CD4-positive, alpha-beta T cell treated with Interleukin-21 for 1 hour (primary cell): ENCODE data around the gene CLIC6.
A peak's percentile ranks its signal among the peaks of the same experiment; 100 is the strongest.

Experiments
- DNase-seq: peaks from one replicate; pipeline ENCODE4 v3.0.0-alpha.2; 2020

Gene CLIC6

DNA sequence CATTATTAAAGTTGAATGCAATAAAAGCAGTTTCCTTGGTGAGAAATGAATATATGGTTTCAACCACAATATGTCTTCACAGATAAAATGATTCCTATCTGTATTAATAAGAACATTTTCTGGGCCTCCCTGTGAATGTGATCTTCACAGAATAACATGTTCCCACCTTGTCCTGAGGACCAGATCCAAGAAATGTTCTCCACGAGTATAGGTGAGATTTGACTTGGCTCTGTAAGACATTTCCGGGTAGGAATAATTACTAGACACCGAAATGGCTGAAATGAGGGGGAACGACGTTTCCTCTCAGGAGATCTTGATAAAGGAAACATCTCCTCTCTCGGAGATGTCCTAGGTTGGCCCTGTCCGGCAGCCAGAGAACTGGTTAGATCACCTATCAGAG is 61.4 kb downstream of the CLIC6 start:
- DNase-seq = no peak

- DNase-seq = no peak
Measured at GRCh38 chr21:34730756-34731445, 62.1 kb downstream of the CLIC6 start.

DNA sequence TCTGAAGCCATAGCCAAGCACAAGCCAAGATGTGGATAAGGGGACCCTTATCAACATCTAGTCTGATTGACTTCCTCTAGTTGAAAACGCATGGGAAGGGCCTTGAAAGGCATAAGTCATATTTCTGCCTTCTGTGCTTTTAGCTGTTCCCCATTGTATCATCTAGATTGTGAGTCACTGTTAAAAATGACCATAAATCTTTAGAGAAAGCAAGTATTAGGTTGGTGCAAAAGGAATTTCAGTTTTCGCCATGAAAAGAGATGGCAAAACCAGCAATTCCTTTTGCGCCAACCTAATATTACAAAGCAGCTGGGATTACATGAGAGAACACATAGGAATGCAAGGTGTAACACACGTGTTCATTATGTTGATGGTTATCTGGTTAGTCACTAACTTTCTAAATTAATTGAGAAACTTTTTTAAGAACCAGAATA is 63.6 kb downstream of the CLIC6 start:
- no peak for DNase-seq

- DNase-seq = no peak
Measured at GRCh38 chr21:34733852-34734251, 65.1 kb downstream of the CLIC6 start.

GRCh38 chr21:34734696-34735095 is 65.9 kb downstream of the CLIC6 start:
- no peak for DNase-seq

DNA sequence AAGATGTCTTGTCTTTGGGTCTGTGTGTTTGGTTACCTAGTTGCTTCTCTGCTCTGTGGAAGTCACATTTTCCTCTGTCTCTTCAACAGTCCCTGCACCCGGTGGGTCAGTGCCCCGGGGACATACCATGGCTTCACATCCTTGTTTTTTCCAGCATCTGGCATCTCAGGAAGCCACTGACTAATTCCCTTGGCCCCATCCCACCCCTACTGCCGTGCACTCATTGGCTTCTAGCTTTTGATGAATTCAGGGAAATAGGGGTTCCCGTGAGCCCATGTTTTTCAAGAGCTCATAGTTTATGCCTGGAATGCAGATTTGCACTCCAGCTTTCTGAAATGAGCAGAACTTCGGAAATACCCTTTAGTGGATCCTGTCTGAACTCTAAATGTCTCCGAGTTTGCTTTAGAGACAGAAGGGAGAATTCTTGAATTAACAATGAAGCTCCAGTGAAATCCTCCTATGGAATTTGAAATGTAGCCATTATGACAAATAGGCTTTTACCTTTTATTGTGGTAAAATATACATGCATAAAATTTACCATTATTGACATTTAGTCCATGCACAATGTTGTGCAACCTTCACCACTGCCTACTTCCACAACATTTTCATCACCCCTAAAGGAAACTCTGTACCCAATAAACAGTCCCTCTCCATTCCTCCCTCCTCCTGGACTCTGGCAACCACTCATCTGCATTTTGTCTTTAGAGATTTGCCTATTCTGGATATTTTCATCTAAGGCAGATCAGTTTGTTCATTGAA is 67.5 kb downstream of the CLIC6 start:
- no peak for DNase-seq

- DNase-seq = no peak
Measured at GRCh38 chr21:34737115-34737514, 68.3 kb downstream of the CLIC6 start.

GRCh38 chr21:34740198-34740597 is 71.4 kb downstream of the CLIC6 start:
- no peak for DNase-seq

GRCh38 chr21:34743285-34743684 is 74.5 kb downstream of the CLIC6 start:
- no peak for DNase-seq

DNA sequence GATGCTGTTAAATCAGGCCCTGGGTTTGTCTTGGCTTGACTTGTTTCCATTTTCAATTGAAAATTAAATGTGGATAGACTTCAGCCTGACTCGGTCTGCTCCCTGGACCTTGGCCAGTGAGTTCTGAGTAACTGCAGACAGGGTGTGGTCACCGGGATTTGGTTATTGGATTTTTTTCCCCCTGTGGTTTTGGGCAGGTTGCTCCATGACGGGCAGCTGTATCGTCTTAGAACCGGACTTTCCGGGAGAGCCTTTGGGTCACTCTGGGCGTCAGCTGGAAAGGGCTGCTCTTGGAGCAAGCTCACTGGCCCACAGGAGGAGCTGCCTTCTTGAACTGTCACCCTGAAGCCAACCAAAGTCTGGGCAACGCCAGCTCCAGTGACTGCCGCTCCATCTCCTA is 75.0 kb downstream of the CLIC6 start:
- DNase-seq = no peak

DNA sequence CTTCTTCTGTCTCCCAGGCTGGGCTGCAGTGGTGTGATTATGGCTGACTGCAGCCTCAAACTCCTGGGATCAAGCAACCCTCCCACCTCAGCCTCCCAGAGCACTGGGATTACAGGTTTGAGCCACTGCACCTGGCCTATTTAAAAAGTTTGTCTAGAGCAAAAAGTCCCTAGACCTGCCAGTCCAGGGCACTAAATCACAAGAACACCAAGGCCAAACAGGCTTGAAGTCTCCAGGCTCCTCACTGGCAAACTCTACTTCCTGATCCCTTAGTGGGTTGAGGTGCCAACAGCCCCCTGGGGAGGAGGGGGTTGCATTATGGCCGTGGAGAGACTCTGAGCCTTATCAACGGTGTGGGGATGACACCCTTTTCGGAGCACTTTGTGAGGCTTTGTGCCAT is 76.0 kb downstream of the CLIC6 start:
- DNase-seq = no peak

DNA sequence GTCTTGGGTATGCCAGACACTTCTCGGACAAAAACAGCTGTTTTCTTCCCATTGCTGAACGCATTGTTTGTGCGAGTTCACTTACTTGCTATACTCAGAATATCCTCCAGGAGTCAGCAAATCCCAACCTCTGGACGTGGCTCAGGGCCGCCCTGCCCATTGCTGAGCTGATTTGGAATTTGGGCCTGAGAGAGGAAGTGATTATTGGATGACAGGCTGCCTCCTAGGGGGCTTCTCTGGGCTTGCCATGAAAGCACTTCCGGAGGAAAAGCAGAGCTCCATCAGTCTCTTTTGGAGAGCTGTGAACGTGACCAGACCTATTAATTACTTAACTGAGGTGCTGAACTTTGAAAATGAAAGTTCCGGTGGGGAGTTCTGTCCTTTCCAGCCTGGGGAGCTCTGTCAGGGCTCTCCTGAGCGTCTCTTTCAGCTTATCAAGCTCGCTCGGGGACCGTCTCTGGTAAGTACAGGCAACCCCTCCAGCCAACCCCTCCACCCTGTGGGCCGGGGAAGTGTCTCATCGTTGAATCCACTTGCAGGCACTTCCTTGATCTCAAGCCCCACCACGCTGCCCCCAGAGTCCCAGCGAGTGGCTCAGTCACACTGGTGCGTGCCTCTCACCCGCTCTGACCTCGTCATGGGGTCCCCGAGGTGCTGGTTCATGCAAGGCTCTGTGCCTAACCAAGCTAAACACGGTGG is 76.9 kb downstream of the CLIC6 start:
- DNase-seq = peak; percentile 66

- DNase-seq = no peak
Measured at GRCh38 chr21:34748862-34749261, 80.1 kb downstream of the CLIC6 start.

DNA sequence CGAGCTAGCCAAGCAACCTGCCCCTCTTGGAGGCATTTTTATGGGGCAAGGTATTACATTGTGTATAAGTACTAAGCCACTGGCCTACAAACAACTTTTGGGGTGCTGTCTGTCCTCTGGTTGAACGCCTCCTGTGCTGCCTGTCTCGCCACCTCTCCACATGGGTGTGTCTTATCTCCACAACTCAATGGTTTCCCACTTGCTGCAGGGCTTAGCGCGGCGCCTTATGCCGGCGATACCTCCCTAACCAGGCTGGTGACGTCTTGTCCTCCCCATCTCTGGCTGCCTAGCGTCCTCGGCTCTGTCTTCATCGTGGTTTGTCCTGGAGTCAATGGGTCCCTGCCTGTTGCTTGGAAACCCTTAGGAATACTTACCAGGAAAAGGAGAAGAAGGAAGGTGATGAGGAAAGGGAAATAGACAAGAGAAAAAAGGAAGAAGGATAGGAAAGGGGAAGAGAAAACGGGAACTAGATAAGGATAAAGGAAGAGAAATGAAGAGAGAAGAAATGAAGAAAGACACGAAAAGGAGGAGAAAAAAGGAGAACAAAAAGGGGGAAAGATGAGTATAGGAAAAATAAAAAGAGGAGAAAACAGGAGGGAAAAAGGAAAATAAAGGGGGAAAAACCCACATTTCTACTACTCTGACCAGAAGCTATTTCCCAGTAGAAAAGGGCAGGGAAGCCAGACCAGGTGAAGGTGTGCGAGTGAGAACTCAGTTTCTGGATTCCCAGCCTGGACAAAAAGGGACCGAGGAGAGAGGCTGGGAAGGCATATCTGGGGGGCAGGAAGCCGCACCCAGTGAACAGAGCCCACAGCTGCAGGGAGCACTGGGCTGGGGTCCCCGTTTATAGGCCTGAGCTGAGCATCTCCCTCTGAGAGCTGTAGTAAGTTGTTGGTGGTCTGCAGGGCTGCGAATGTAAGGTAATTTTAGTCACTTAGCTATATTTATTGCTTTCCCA is 86.2 kb downstream of the CLIC6 start:
- no peak for DNase-seq

DNA sequence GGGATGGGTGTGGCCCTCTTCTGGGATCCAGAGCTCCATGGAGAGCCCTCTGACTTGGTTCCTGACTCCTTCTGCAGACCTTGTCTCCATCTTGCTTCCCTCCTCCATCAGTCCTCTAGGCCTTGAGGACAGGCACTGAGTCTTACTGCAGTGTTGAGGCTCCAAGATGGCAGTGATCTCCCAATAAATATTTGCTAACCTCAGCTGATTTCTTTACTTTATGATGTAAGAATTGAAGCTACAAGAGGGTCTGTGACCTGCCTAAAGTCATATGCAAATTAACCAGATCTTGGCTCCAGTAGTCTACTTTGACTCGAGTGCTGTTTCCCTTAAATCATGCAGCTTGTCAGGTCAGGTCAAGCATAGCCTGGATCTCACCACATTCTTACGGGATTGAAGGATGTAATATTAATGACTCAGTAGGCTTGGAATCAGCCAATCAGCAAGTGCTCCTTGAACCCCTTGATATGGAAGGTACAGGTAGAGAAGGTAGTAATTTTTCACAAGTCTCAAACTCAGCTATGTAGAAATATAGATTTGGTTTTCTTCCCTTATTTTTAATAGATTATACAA is 93.0 kb downstream of the CLIC6 start:
- DNase-seq = no peak

DNA sequence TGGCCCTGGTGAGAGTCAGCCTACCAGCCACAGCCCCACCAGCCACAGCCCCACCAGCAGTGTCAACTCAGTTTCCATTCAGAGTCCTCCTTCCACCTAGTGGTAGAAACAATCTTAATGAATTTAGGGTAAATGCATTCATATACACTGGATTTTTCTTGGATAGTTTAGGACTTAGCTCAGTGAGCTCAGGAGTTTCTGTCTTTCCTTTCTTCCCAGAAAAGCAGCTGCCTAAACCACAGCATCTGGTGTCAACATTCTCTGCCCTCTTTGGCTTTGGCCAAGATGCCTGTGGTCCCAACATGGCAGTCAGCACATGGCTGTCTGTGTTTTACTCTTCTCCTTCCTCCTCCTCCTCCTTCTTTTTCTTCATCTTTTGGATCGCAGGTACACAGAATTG is 94.0 kb downstream of the CLIC6 start:
- no peak for DNase-seq

DNA sequence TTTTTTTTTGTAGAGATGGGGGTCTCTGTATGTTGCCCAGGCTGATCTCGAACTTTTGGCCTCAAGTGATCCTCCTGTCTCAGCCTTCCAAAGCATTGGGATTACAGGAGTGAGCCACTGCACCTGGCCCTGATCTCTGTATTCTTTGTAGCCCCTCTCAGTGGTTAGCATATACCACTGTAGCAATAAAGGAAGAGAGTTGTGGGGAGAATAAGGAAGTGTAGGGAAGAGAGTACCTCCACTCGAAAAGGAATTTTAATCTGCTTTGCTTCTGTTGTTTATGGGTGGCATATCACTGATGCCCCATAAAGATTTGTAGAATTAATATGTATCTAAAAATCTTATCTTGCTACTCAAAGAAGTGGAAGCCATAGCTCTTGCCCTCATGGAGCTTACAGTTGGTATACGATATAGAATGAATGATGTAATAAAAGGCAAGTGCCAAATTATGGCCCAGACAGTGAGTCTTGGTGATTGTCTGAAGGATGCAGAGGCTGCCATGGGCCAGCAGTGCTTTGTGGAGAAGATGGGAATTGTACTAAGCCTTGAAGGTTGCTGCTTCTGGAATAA is 96.0 kb downstream of the CLIC6 start:
- no peak for DNase-seq

DNA sequence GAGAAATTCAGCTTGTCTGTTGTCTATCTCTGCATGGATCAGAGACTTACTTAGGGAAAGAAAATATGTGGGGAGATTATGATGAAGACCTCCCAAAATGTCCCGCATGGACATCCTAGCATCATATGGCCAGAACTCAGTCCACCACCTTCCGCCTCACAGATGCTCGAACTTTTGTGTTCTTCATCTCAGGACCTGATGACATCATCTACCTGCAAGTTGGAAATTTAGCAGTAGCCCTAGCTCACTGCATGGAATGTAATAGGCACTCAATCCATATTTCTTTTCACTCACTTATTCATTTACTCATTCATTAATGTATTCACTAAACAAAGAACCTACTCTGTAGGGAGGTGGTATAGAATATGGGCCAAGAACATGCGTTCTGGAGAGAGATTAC is 96.8 kb downstream of the CLIC6 start:
- no peak for DNase-seq

DNA sequence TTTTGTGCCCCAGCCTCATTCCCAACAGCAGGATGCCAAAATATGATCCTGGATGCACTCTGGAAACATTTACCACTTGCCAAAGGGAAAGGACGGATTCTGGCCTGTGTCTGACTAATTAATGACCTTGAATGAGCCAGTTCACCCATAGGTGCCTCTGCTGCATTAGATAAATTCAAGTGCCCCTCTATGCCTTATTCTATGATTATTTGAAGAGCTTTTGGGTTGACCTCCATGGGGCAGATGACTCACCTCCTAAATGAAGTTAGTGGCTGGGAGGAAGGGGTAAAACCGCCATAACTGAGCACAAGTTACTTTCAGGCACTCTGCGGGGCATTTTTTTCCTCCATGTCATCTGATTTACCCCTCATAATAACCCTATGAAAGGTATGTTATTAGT is 98.1 kb downstream of the CLIC6 start:
- DNase-seq = no peak
